ENCODE results near the gene TMEM63B.

The TMEM63B gene

GRCh38 chr6:44152109-44152461, 24.7 kb downstream of the TMEM63B start:
- no peak overlapping the region for H3K4me3 ChIP-seq (ENCODE audit: low read depth, low read length)
- TF ChIP-seq CTCF (IDR thresholded peaks at IDR 0.05; ENCODE audit: low read depth, low read length, missing control alignments), result no peak
- no peak for DNase-seq (ENCODE audit: low read depth)

GRCh38 chr6:44152533-44152932, 25.2 kb downstream of the TMEM63B start:
- no peak overlapping the region for H3K4me3 ChIP-seq (ENCODE audit: low read depth, low read length)
- no peak for DNase-seq (ENCODE audit: low read depth)
- TF ChIP-seq CTCF (IDR thresholded peaks at IDR 0.05; ENCODE audit: low read depth, low read length, missing control alignments), result no peak

- TF ChIP-seq CTCF (IDR thresholded peaks at IDR 0.05; ENCODE audit: low read depth, low read length, missing control alignments), result no peak
- no peak overlapping the region for H3K4me3 ChIP-seq (ENCODE audit: low read depth, low read length)
- DNase-seq (ENCODE audit: low read depth), result no peak
These were observed 26.7 kb downstream of the TMEM63B start for GRCh38 chr6:44154067-44154466.

GRCh38 chr6:44156494-44157151, 29.3 kb downstream of the TMEM63B start:
- TF ChIP-seq CTCF (IDR thresholded peaks at IDR 0.05; ENCODE audit: low read depth, low read length, missing control alignments), result no peak
- no peak for DNase-seq (ENCODE audit: low read depth)
- no peak overlapping the region for H3K4me3 ChIP-seq (ENCODE audit: low read depth, low read length)

GRCh38 chr6:44157152-44157521, 29.8 kb downstream of the TMEM63B start:
- no peak for DNase-seq (ENCODE audit: low read depth)
- H3K4me3 ChIP-seq (ENCODE audit: low read depth, low read length), result no peak overlapping the region
- TF ChIP-seq CTCF (IDR thresholded peaks at IDR 0.05; ENCODE audit: low read depth, low read length, missing control alignments), result no peak

- H3K4me3 ChIP-seq (ENCODE audit: low read depth, low read length), result no peak within 1 kb of the TSS
- DNase-seq (ENCODE audit: low read depth), result no peak
- no peak for TF ChIP-seq CTCF (IDR thresholded peaks at IDR 0.05; ENCODE audit: low read depth, low read length, missing control alignments)
These were observed 31.4 kb downstream of the TMEM63B start, which contains the start of gene CAPN11 for GRCh38 chr6:44158770-44159228. CAPN11 (plus strand) TSS chr6:44158820; CDS start chr6:44158849, 29 bp downstream.

- no peak for TF ChIP-seq CTCF (IDR thresholded peaks at IDR 0.05; ENCODE audit: low read depth, low read length, missing control alignments)
- no peak for DNase-seq (ENCODE audit: low read depth)
- no peak overlapping the region for H3K4me3 ChIP-seq (ENCODE audit: low read depth, low read length)
These were observed 34.6 kb downstream of the TMEM63B start for GRCh38 chr6:44161997-44162338.

Data from GM12864 (cell line).